ENCODE data around the gene SERTM1.
A peak's percentile ranks its signal among the peaks of the same experiment; 100 is the strongest.

The SERTM1 gene

GRCh38 chr13:36674337-36675212 lies 755 bp downstream of the SERTM1 start:
- no peak for TF ChIP-seq ESRRG (CRISPR knock-in tag; IDR thresholded peaks at IDR 0.05)
- no peak for TF ChIP-seq TCF4 (CRISPR knock-in tag; IDR thresholded peaks at IDR 0.05; ENCODE audit: borderline replicate concordance)
- no peak for TF ChIP-seq CSRNP3 (CRISPR knock-in tag; IDR thresholded peaks at IDR 0.05)
- TF ChIP-seq ZNF8 (CRISPR knock-in tag; IDR thresholded peaks at IDR 0.05) = no peak
- no peak for TF ChIP-seq BACH2 (CRISPR knock-in tag; IDR thresholded peaks at IDR 0.05; ENCODE audit: borderline replicate concordance)
- no peak for TF ChIP-seq ZC3H10 (CRISPR knock-in tag; IDR thresholded peaks at IDR 0.05)
- TF ChIP-seq OSR1 (CRISPR knock-in tag; IDR thresholded peaks at IDR 0.05) = no peak
- no peak for TF ChIP-seq ZFP3 (CRISPR knock-in tag; IDR thresholded peaks at IDR 0.05)
- TF ChIP-seq CREB5 (CRISPR knock-in tag; IDR thresholded peaks at IDR 0.05; ENCODE audit: low read depth) = no peak
- no peak for TF ChIP-seq ZNF565 (CRISPR knock-in tag; conservative IDR thresholded peaks at IDR 0.05; ENCODE audit: low read depth)
- no peak for TF ChIP-seq TSHZ2 (CRISPR knock-in tag; IDR thresholded peaks at IDR 0.05)
- no peak for TF ChIP-seq ZNF70 (CRISPR knock-in tag; IDR thresholded peaks at IDR 0.05)
- no peak for TF ChIP-seq ZFP30 (CRISPR knock-in tag; IDR thresholded peaks at IDR 0.05)
- no peak for TF ChIP-seq PPARA (CRISPR knock-in tag; IDR thresholded peaks at IDR 0.05; ENCODE audit: borderline replicate concordance)
- no peak for TF ChIP-seq SNAI2 (CRISPR knock-in tag; IDR thresholded peaks at IDR 0.05)
- ATAC-seq = peak; percentile 36

GRCh38 chr13:36675213-36675536 lies 1.4 kb downstream of the SERTM1 start:
- no peak for ATAC-seq
- TF ChIP-seq CSRNP3 (CRISPR knock-in tag; IDR thresholded peaks at IDR 0.05) (no peak), ISL1 (CRISPR knock-in tag; IDR thresholded peaks at IDR 0.05) (no peak), TCF4 (CRISPR knock-in tag; IDR thresholded peaks at IDR 0.05; ENCODE audit: borderline replicate concordance) (no peak), ZFP3 (CRISPR knock-in tag; IDR thresholded peaks at IDR 0.05) (no peak), ARNTL (CRISPR knock-in tag; IDR thresholded peaks at IDR 0.05; ENCODE audit: borderline replicate concordance, low read depth) (no peak), SNAI2 (CRISPR knock-in tag; IDR thresholded peaks at IDR 0.05) (no peak), ZNF70 (CRISPR knock-in tag; IDR thresholded peaks at IDR 0.05) (no peak), PATZ1 (CRISPR knock-in tag; IDR thresholded peaks at IDR 0.05; ENCODE audit: borderline replicate concordance) (no peak)

GRCh38 chr13:36680913-36681312 lies 7.1 kb downstream of the SERTM1 start:
- no peak for ATAC-seq
- no peak for TF ChIP-seq ZFP3 (CRISPR knock-in tag; IDR thresholded peaks at IDR 0.05)
- no peak for TF ChIP-seq CSDC2 (CRISPR knock-in tag; IDR thresholded peaks at IDR 0.05)
- TF ChIP-seq ZC3H10 (CRISPR knock-in tag; IDR thresholded peaks at IDR 0.05) = no peak
- TF ChIP-seq POU6F1 (CRISPR knock-in tag; IDR thresholded peaks at IDR 0.05; ENCODE audit: borderline replicate concordance, low read depth) = no peak
- TF ChIP-seq PATZ1 (CRISPR knock-in tag; IDR thresholded peaks at IDR 0.05; ENCODE audit: borderline replicate concordance) = no peak
- no peak for TF ChIP-seq ARNTL (CRISPR knock-in tag; IDR thresholded peaks at IDR 0.05; ENCODE audit: borderline replicate concordance, low read depth)
- TF ChIP-seq RARB (CRISPR knock-in tag; IDR thresholded peaks at IDR 0.05) = no peak
- TF ChIP-seq BACH2 (CRISPR knock-in tag; IDR thresholded peaks at IDR 0.05; ENCODE audit: borderline replicate concordance) = no peak
- no peak for TF ChIP-seq CREB5 (CRISPR knock-in tag; IDR thresholded peaks at IDR 0.05; ENCODE audit: low read depth)

Measured in SK-N-SH treated with all-trans-retinoic acid at 6 μM for 48 hours (cell line).